Loucy (cell line): ENCODE measurements around the gene MINDY4.

Experiments used
- EZH2phosphoT487 ChIP-seq: fragments of 200-600 bp; IDR thresholded peaks from 2 replicates; pipeline ENCODE4 v1.6.1; 2018; ENCODE audit warnings: antibody characterized with exemption, mild to moderate bottlenecking, moderate library complexity, borderline replicate concordance
- TF ChIP-seq, protein P1 (sequence below): fragments of 200-600 bp; sonication (generic); conservative IDR thresholded peaks from 2 replicates; pipeline ENCODE4 v1.5.1; 2014; ENCODE audit warnings: mild to moderate bottlenecking, antibody characterized with exemption, low read length

DNA sequence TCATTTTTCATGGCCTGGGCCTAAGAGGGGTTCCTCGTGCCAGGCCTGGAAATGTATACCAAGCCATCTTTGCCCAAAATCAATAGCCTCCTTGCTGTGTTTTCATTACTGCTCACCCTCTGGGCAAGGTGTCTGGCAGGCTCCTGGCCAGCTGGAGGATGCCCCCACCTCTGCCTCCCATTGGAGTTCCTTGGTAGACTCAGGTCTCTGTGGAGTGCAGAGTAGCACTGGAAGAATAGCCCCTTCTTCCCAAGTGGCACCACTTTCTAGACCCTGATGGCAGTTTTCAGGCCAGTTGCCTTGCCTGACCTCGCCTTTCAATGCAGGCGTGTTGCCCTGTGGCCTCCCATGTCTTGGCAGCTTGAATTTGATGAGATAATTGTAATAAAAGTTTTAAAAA lies 84.7 kb downstream of the MINDY4 start:
- TF ChIP-seq, protein P1, sequence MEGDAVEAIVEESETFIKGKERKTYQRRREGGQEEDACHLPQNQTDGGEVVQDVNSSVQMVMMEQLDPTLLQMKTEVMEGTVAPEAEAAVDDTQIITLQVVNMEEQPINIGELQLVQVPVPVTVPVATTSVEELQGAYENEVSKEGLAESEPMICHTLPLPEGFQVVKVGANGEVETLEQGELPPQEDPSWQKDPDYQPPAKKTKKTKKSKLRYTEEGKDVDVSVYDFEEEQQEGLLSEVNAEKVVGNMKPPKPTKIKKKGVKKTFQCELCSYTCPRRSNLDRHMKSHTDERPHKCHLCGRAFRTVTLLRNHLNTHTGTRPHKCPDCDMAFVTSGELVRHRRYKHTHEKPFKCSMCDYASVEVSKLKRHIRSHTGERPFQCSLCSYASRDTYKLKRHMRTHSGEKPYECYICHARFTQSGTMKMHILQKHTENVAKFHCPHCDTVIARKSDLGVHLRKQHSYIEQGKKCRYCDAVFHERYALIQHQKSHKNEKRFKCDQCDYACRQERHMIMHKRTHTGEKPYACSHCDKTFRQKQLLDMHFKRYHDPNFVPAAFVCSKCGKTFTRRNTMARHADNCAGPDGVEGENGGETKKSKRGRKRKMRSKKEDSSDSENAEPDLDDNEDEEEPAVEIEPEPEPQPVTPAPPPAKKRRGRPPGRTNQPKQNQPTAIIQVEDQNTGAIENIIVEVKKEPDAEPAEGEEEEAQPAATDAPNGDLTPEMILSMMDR = no peak
- no peak for TF ChIP-seq EZH2phosphoT487
